Neural progenitor cell (in vitro differentiated cells): Measurements from ENCODE around the gene SOCS4. TPM values are rescaled to one million over a fixed set of nuclear protein-coding genes. Genes with fewer than 3 reads are reported as not detected.

Source experiments
- DNase-seq: peaks from one replicate; pipeline ENCODE4 v3.0.0-alpha.2; 2016; ENCODE audit warnings: low spot score
- H2AFZ ChIP-seq: fragments of 200-600 bp; sonication (generic); replicated peaks from 2 replicates; pipeline ENCODE4 v1.6.1; 2016; ENCODE audit warnings: antibody characterized with exemption
- H3F3A ChIP-seq: fragments of 200-600 bp; sonication (generic); 2 replicates; pipeline ENCODE4 v1.6.1; 2016; ENCODE audit warnings: antibody characterized with exemption, low read depth
- H3K27ac ChIP-seq: fragments of 200-600 bp; sonication (generic); 2 replicates; pipeline ENCODE4 v1.5.1; 2016; ENCODE audit warnings: mild to moderate bottlenecking
- H3K27me3 ChIP-seq: fragments of 200-600 bp; sonication (generic); 2 replicates; pipeline ENCODE4 v1.6.1; 2016; ENCODE audit warnings: mild to moderate bottlenecking, moderate library complexity
- H3K36me3 ChIP-seq: fragments of 200-600 bp; sonication (generic); 2 replicates; pipeline ENCODE4 v1.5.1; 2016
- H3K4me1 ChIP-seq: fragments of 200-600 bp; sonication (generic); 2 replicates; pipeline ENCODE4 v1.6.1; 2016; ENCODE audit warnings: mixed run types
- H3K4me2 ChIP-seq: fragments of 200-600 bp; sonication (generic); 2 replicates; pipeline ENCODE4 v1.6.1; 2016
- H3K4me3 ChIP-seq: fragments of 200-600 bp; sonication (generic); 2 replicates; pipeline ENCODE4 v1.5.1; 2016
- H3K79me2 ChIP-seq: fragments of 200-600 bp; sonication (generic); 2 replicates; pipeline ENCODE4 v1.6.1; 2016; ENCODE audit warnings: low read depth
- H3K9ac ChIP-seq: fragments of 200-600 bp; sonication (generic); 2 replicates; pipeline ENCODE4 v1.6.1; 2016
- H3K9me3 ChIP-seq: fragments of 200-600 bp; sonication (generic); 2 replicates; pipeline ENCODE4 v1.5.1; 2016; ENCODE audit warnings: low read depth
- H4K20me1 ChIP-seq: fragments of 200-600 bp; sonication (generic); 2 replicates; pipeline ENCODE4 v1.6.1; 2016; ENCODE audit warnings: low read depth
- H3K27ac Mint-ChIP-seq: 3 replicates; pipeline ENCODE4 v1.8.0; 2021; ENCODE audit warnings: mixed read lengths
- H3K27me3 Mint-ChIP-seq: 2 replicates; pipeline ENCODE4 v1.8.0; 2022; ENCODE audit warnings: low read depth, mild to moderate bottlenecking, inconsistent platforms, moderate library complexity, mixed read lengths; ENCODE audit not compliant: insufficient read depth
- H3K36me3 Mint-ChIP-seq: 3 replicates; pipeline ENCODE4 v1.8.0; 2021; ENCODE audit warnings: mixed read lengths
- H3K4me1 Mint-ChIP-seq: 3 replicates; pipeline ENCODE4 v1.8.0; 2021; ENCODE audit warnings: mixed read lengths
- H3K4me3 Mint-ChIP-seq: 3 replicates; pipeline ENCODE4 v1.8.0; 2021; ENCODE audit warnings: mild to moderate bottlenecking, moderate library complexity, mixed read lengths
- H3K9me3 Mint-ChIP-seq: 3 replicates; pipeline ENCODE4 v1.8.0; 2020; ENCODE audit warnings: mixed read lengths
- EZH2 ChIP-seq: fragments of 200-600 bp; sonication (generic); IDR thresholded peaks from 2 replicates; pipeline ENCODE4 v1.6.1; 2017; ENCODE audit warnings: antibody characterized with exemption, mild to moderate bottlenecking, moderate library complexity
- EZH2phosphoT487 ChIP-seq: fragments of 200-600 bp; sonication (generic); IDR thresholded peaks from 2 replicates; pipeline ENCODE4 v1.6.1; 2017; ENCODE audit warnings: antibody characterized with exemption
- total RNA-seq: library from RNA; depleted of rRNA; stranded (reverse); fragments of >200 nt; gene quantifications from 2 replicates; pipeline ENCODE4 v1.2.3, GENCODE V29; 2015; ENCODE audit warnings: low replicate concordance
- TF ChIP-seq, protein P1 (sequence below): fragments of 200-600 bp; sonication (generic); IDR thresholded peaks from 2 replicates; pipeline ENCODE4 v1.5.1; 2017; ENCODE audit warnings: antibody characterized with exemption, mild to moderate bottlenecking

SOCS4 gene
- total RNA-seq, 1 donor from 2014 or later, result 32.6 TPM

DNA sequence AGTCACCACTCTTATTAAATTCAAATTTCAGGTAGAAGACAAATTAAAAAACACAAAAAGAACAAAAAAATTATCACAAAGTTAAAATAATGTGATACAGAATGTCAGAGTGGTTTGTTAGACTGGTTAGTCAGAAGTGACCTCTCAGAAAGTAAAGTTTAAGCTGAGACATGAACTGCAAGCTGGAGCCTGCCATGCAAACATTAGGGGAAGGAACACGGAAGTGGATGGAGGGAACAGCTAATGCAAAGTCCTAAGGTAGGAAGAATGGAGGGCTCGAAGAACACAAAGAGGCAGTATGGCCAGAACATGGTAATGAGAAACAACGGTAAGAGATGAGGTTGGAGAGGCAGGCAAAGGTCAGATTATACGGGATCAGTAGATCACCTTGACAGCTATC, 41.9 kb upstream of the SOCS4 start:
- no peaks in the 10 kb centered on the region for H4K20me1 ChIP-seq
- no peak overlapping the region for H3K27ac ChIP-seq
- no peak overlapping the region for H2AFZ ChIP-seq
- H3K9me3 ChIP-seq, result no peaks in the 10 kb centered on the region
- no peaks in the 10 kb centered on the region for H3K4me1 ChIP-seq
- H3K4me3 ChIP-seq, result no peak overlapping the region
- H3K79me2 ChIP-seq, result no peaks in the 10 kb centered on the region
- no peak overlapping the region for H3K9ac ChIP-seq
- H3K27me3 ChIP-seq, result no peaks in the 10 kb centered on the region
- no peaks in the 10 kb centered on the region for H3K9me3 Mint-ChIP-seq
- H3K4me2 ChIP-seq, result no peak overlapping the region
- H3K27me3 Mint-ChIP-seq, result no peaks in the 10 kb centered on the region
- H3K36me3 Mint-ChIP-seq, result peaks cover 35% of the 10 kb centered on the region
- TF ChIP-seq EZH2 (no peak), EZH2phosphoT487 (no peak)
- TF ChIP-seq, protein P1, sequence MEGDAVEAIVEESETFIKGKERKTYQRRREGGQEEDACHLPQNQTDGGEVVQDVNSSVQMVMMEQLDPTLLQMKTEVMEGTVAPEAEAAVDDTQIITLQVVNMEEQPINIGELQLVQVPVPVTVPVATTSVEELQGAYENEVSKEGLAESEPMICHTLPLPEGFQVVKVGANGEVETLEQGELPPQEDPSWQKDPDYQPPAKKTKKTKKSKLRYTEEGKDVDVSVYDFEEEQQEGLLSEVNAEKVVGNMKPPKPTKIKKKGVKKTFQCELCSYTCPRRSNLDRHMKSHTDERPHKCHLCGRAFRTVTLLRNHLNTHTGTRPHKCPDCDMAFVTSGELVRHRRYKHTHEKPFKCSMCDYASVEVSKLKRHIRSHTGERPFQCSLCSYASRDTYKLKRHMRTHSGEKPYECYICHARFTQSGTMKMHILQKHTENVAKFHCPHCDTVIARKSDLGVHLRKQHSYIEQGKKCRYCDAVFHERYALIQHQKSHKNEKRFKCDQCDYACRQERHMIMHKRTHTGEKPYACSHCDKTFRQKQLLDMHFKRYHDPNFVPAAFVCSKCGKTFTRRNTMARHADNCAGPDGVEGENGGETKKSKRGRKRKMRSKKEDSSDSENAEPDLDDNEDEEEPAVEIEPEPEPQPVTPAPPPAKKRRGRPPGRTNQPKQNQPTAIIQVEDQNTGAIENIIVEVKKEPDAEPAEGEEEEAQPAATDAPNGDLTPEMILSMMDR, result no peak
- no peaks in the 10 kb centered on the region for H3K4me1 Mint-ChIP-seq
- H3K36me3 ChIP-seq, result peaks cover 41% of the 10 kb centered on the region
- no peak overlapping the region for H3K4me3 Mint-ChIP-seq
- H3K27ac Mint-ChIP-seq, result no peak overlapping the region
- DNase-seq, result no peak
- no peaks in the 10 kb centered on the region for H3F3A ChIP-seq

DNA sequence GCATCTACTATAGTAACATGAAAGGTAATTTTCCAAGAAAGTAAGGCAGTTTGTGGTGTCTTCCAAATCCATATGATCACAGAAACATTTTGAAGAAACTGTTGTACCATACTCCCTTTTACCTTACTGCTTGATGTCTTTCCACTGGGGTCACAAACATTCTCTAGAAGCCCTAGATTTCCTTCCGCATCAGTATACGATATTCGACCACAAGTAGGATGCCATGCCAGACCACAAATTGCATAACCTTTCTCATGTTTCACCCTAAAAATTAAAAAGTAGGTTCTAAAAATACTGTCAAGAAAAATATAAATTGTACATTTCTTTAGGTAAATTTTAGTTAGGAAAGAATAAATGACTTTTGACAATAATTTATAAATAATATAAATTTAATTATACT, 26.7 kb upstream of the SOCS4 start:
- Mint-ChIP-seq H3K4me1 (no peaks in the 10 kb centered on the region), H3K27me3 (no peaks in the 10 kb centered on the region), H3K9me3 (no peaks in the 10 kb centered on the region), H3K27ac (no peak overlapping the region), H3K4me3 (no peak overlapping the region), H3K36me3 (peaks cover 27% of the 10 kb centered on the region)
- Histone ChIP-seq H3K4me3 (no peak overlapping the region), H4K20me1 (no peaks in the 10 kb centered on the region), H3K4me2 (no peak overlapping the region), H3F3A (no peaks in the 10 kb centered on the region), H3K27ac (no peak overlapping the region), H2AFZ (no peak overlapping the region), H3K9ac (no peak overlapping the region), H3K9me3 (no peaks in the 10 kb centered on the region), H3K36me3 (peaks cover 20% of the 10 kb centered on the region), H3K79me2 (no peaks in the 10 kb centered on the region), H3K27me3 (no peaks in the 10 kb centered on the region), H3K4me1 (no peaks in the 10 kb centered on the region)
- DNase-seq, result no peak
- TF ChIP-seq, protein P1, result no peak
- TF ChIP-seq EZH2, result no peak
- no peak for TF ChIP-seq EZH2phosphoT487

DNA sequence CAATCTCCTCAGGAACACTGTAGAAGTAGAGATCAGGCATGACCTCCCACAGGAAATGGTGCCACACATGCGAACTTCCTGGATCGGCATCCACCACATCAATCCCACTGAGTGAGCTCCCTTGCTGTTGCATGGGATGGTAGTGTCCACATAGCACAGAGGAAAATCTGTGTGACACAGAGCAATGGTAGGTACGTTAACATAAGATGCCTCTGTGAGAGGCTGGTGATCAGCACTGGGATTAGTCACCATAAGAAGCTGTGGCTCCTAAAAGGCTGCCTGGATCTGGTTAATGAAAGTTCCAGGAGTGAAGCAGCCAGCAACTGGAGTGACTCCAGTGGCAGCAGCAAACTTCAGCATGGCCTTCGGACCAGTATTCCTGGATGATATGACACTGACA, 22.0 kb upstream of the SOCS4 start:
- no peak overlapping the region for H3K27ac Mint-ChIP-seq
- Histone ChIP-seq H2AFZ (no peak overlapping the region), H4K20me1 (no peaks in the 10 kb centered on the region), H3K9me3 (no peaks in the 10 kb centered on the region), H3K4me3 (no peak overlapping the region), H3K27me3 (no peaks in the 10 kb centered on the region), H3K79me2 (no peaks in the 10 kb centered on the region), H3K27ac (no peak overlapping the region), H3F3A (no peaks in the 10 kb centered on the region), H3K9ac (no peak overlapping the region), H3K4me1 (no peaks in the 10 kb centered on the region), H3K36me3 (peaks cover 41% of the 10 kb centered on the region), H3K4me2 (no peak overlapping the region)
- TF ChIP-seq, protein P1, result no peak
- TF ChIP-seq EZH2phosphoT487 (no peak), EZH2 (no peak)
- H3K4me3 Mint-ChIP-seq, result no peak overlapping the region
- no peak for DNase-seq
- peaks cover 24% of the 10 kb centered on the region for H3K36me3 Mint-ChIP-seq
- H3K27me3 Mint-ChIP-seq, result no peaks in the 10 kb centered on the region
- H3K9me3 Mint-ChIP-seq, result no peaks in the 10 kb centered on the region
- no peaks in the 10 kb centered on the region for H3K4me1 Mint-ChIP-seq

DNA sequence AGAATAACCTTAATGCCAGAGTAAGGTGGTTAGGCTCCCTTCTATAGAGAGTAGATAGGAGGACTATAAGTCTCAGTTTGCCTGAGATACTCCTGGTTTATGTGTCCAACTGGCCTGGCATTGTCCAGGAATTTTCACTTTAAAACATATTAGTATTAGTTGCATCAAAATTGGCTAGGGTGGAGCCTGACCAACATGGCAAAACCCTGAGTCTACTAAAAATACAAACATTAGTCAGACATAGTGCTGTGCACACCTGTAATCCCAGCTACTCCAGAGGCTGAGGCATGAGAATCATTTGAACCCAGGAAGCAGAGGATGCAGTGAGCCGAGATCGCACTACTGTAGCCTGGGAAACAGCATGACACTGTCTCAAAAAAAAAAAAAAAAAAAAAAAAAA, 12.0 kb upstream of the SOCS4 start:
- H3K9me3 ChIP-seq, result no peaks in the 10 kb centered on the region
- H3K27ac Mint-ChIP-seq, result no peak overlapping the region

More for the DNA sequence above, 12.0 kb upstream of the SOCS4 start:
- no peaks in the 10 kb centered on the region for H3K4me1 ChIP-seq
- Mint-ChIP-seq H3K36me3 (peaks cover 29% of the 10 kb centered on the region), H3K27me3 (no peaks in the 10 kb centered on the region), H3K4me1 (no peaks in the 10 kb centered on the region), H3K9me3 (no peaks in the 10 kb centered on the region), H3K4me3 (no peak overlapping the region)
- no peak overlapping the region for H3K27ac ChIP-seq
- peaks cover 33% of the 10 kb centered on the region for H3K36me3 ChIP-seq
- no peak overlapping the region for H3K4me3 ChIP-seq
- H3K9ac ChIP-seq, result no peak overlapping the region
- H4K20me1 ChIP-seq, result peaks cover 5% of the 10 kb centered on the region
- H3K27me3 ChIP-seq, result no peaks in the 10 kb centered on the region
- TF ChIP-seq, protein P1, result no peak
- TF ChIP-seq EZH2, result no peak
- TF ChIP-seq EZH2phosphoT487, result no peak
- no peaks in the 10 kb centered on the region for H3F3A ChIP-seq
- H2AFZ ChIP-seq, result no peak overlapping the region
- peaks cover 89% of the 10 kb centered on the region for H3K79me2 ChIP-seq
- no peak overlapping the region for H3K4me2 ChIP-seq
- no peak for DNase-seq
